Uterus (tissue), 4 donors: Measurements from ENCODE around the gene ABCB1. TPM values are rescaled to one million over a fixed set of nuclear protein-coding genes. Genes with fewer than 3 reads are reported as not detected.
A peak's percentile ranks its signal among the peaks of the same experiment; 100 is the strongest.

Experiments used
- DNase-seq, 2 donors: peaks; one replicate each; pipeline ENCODE4 v3.0.0-alpha.2; 2019 to 2020
- H3K27ac ChIP-seq, 2 donors: fragments of 200-600 bp; sonication (generic); 1 replicate in 1 of 2; 2 replicates in 1 of 2; pipeline ENCODE4 v1.5.1; 2016 to 2018
- H3K27me3 ChIP-seq, 2 donors: fragments of 200-600 bp; sonication (generic); one replicate each; pipeline ENCODE4 v1.5.1; 2018 to 2019; ENCODE audit warnings: control low read depth in 1 of 2
- H3K36me3 ChIP-seq, 2 donors: fragments of 200-600 bp; sonication (generic); one replicate each; pipeline ENCODE4 v1.5.1; 2019; ENCODE audit warnings: control low read depth in 1 of 2
- H3K4me1 ChIP-seq, 2 donors: fragments of 200-600 bp; sonication (generic); one replicate each; pipeline ENCODE4 v1.5.1; 2018 to 2019; ENCODE audit warnings: control low read depth in 1 of 2
- H3K4me3 ChIP-seq, 2 donors: fragments of 200-600 bp; sonication (generic); 1 replicate in 1 of 2; 2 replicates in 1 of 2; pipeline ENCODE4 v1.5.1; 2018 to 2019; ENCODE audit warnings: mild to moderate bottlenecking in 1 of 2
- H3K9me3 ChIP-seq, 2 donors: fragments of 200-600 bp; sonication (generic); one replicate each; pipeline ENCODE4 v1.5.1; 2019; ENCODE audit warnings: control low read depth in 1 of 2
- CTCF ChIP-seq, 4 experiments: fragments of 200-600 bp in 2 of 4; fragments of 450-650 bp in 2 of 4; sonication (generic) in 2 of 4; IDR thresholded peaks; one replicate each; pipeline ENCODE4 v1.5.1; 2016 to 2019; ENCODE audit warnings: antibody characterized with exemption in 4 of 4, mild to moderate bottlenecking in 2 of 4, moderate library complexity in 1 of 4
- POLR2A ChIP-seq, 2 donors: fragments of 450-650 bp; IDR thresholded peaks; one replicate each; pipeline ENCODE4 v1.6.1; 2016; ENCODE audit warnings: antibody characterized with exemption in 2 of 2, mild to moderate bottlenecking in 1 of 2, moderate library complexity in 1 of 2
- intact Hi-C: fragments of 100-400 bp; cut with DNase I; formaldehyde crosslinking; loops from one replicate; pipeline ENCODE4 v1.15.1; 2023; ENCODE audit warnings: low total_unique reads
- total RNA-seq, 4 donors: library from RNA; depleted of rRNA in 3 of 4; stranded (reverse); fragments of >200 nt in 3 of 4; gene quantifications; one replicate each; pipeline versions ENCODE4 v1.1.0 to v1.2.4, GENCODE V29; 2014 to 2023
- donor health status: DM: yes; HTN: yes; CAD: no.

ABCB1 gene
- total RNA-seq, 4 donors from 2014 or later = 7.9 to 68.1 (median 35.6) TPM

- H3K27ac ChIP-seq = peak overlapping the region in 1 of 2 donors; percentile 40
- no peaks in the 10 kb centered on the region for H3K27me3 ChIP-seq
- no peak for TF ChIP-seq POLR2A (IDR thresholded peaks at IDR 0.05)
- TF ChIP-seq CTCF (IDR thresholded peaks at IDR 0.05) = no peak
- H3K4me3 ChIP-seq = no peak overlapping the region
- H3K4me1 ChIP-seq = no peaks in the 10 kb centered on the region
- H3K36me3 ChIP-seq = no peaks in the 10 kb centered on the region
- DNase-seq = no peak
- intact Hi-C loops = no loop called here
- no peaks in the 10 kb centered on the region for H3K9me3 ChIP-seq
Observed at GRCh38 chr7:87609916-87610315, 9.2 kb upstream of the ABCB1 start.

GRCh38 chr7:87608431-87608830 lies 7.7 kb upstream of the ABCB1 start:
- Histone ChIP-seq H3K9me3 (no peaks in the 10 kb centered on the region), H3K4me1 (no peaks in the 10 kb centered on the region), H3K27ac (peak overlapping the region in 1 of 2 donors; percentile 40), H3K4me3 (no peak overlapping the region), H3K27me3 (no peaks in the 10 kb centered on the region), H3K36me3 (no peaks in the 10 kb centered on the region)
- DNase-seq = no peak
- intact Hi-C loops = no loop called here
- no peak for TF ChIP-seq CTCF (IDR thresholded peaks at IDR 0.05)

GRCh38 chr7:87604264-87604663 lies 3.6 kb upstream of the ABCB1 start:
- Histone ChIP-seq H3K4me3 (no peak overlapping the region), H3K4me1 (no peaks in the 10 kb centered on the region), H3K27ac (no peak overlapping the region), H3K9me3 (no peaks in the 10 kb centered on the region), H3K27me3 (no peaks in the 10 kb centered on the region), H3K36me3 (no peaks in the 10 kb centered on the region)
- intact Hi-C loops = no loop called here
- TF ChIP-seq CTCF (IDR thresholded peaks at IDR 0.05) (no peak), POLR2A (IDR thresholded peaks at IDR 0.05) (no peak)
- no peak for DNase-seq

- H3K27me3 ChIP-seq = no peaks in the 10 kb centered on the region
- no peak for DNase-seq
- no peaks in the 10 kb centered on the region for H3K4me1 ChIP-seq
- intact Hi-C loops = no loop called here
- TF ChIP-seq POLR2A (IDR thresholded peaks at IDR 0.05) (no peak), CTCF (IDR thresholded peaks at IDR 0.05) (no peak)
- no peaks in the 10 kb centered on the region for H3K36me3 ChIP-seq
- peak overlapping the region in 1 of 2 donors; percentile 66 for H3K27ac ChIP-seq
- H3K9me3 ChIP-seq = no peaks in the 10 kb centered on the region
- peak overlapping the region in 1 of 2 donors; percentile 19 for H3K4me3 ChIP-seq
Observed at GRCh38 chr7:87599336-87599735, 1.3 kb downstream of the ABCB1 start.

- peak overlapping the region in 1 of 2 donors; percentile 66 for H3K27ac ChIP-seq
- no peaks in the 10 kb centered on the region for H3K9me3 ChIP-seq
- DNase-seq = no peak
- no peaks in the 10 kb centered on the region for H3K36me3 ChIP-seq
- no peaks in the 10 kb centered on the region for H3K27me3 ChIP-seq
- no peaks in the 10 kb centered on the region for H3K4me1 ChIP-seq
- no peak overlapping the region for H3K4me3 ChIP-seq
- intact Hi-C loops = no loop called here
- TF ChIP-seq POLR2A (IDR thresholded peaks at IDR 0.05) = no peak
- no peak for TF ChIP-seq CTCF (IDR thresholded peaks at IDR 0.05)
Observed at GRCh38 chr7:87598234-87599009, 2.3 kb downstream of the ABCB1 start.
